K562 (cell line): Measurements from ENCODE around the gene RALB. TPM values are rescaled to one million over a fixed set of nuclear protein-coding genes. Genes with fewer than 3 reads are reported as not detected.

Source experiments
- ARNT ChIP-seq, 2 experiments: fragments of 450-650 bp; IDR thresholded peaks; 2 replicates each; pipeline ENCODE4 v1.6.1; 2016; ENCODE audit warnings: mild to moderate bottlenecking in 1 of 2
- CCNT2 ChIP-seq: IDR thresholded peaks from 2 replicates; pipeline ENCODE4 v1.6.1; 2011; ENCODE audit warnings: borderline replicate concordance, low read depth, mild to moderate bottlenecking, moderate library complexity, mixed read lengths, low read length; ENCODE audit not compliant: insufficient read length; ENCODE audit errors: extremely low read depth
- CHAMP1 ChIP-seq: fragments of 450-650 bp; IDR thresholded peaks from 2 replicates; pipeline ENCODE4 v1.6.1; 2016; ENCODE audit warnings: mild to moderate bottlenecking
- CREB3 ChIP-seq: fragments of 450-650 bp; conservative IDR thresholded peaks from 2 replicates; pipeline ENCODE4 v1.6.1; 2016; ENCODE audit warnings: missing genetic modification characterization, low read depth, mild to moderate bottlenecking, missing compliant biosample characterization, moderate library complexity
- CTBP1 ChIP-seq: fragments of 450-650 bp; IDR thresholded peaks from 2 replicates; pipeline ENCODE4 v1.6.1; 2016; ENCODE audit warnings: borderline replicate concordance
- DNMT1 ChIP-seq: fragments of 450-650 bp; IDR thresholded peaks from 2 replicates; pipeline ENCODE4 v1.6.1; 2016; ENCODE audit warnings: antibody characterized with exemption, mild to moderate bottlenecking
- E2F4 ChIP-seq: sonication (generic); formaldehyde crosslinking; IDR thresholded peaks from 2 replicates; pipeline ENCODE4 v1.8.0; 2022; ENCODE audit warnings: mild to moderate bottlenecking, low read depth, missing genetic modification reagents
- EHMT2 ChIP-seq: fragments of 450-650 bp; IDR thresholded peaks from 2 replicates; pipeline ENCODE4 v1.6.1; 2018; ENCODE audit warnings: antibody characterized with exemption
- ELF2 ChIP-seq: fragments of 250-450 bp; sonication (Bioruptor Pico); IDR thresholded peaks from 2 replicates; pipeline ENCODE4 v1.5.0; 2021; ENCODE audit warnings: mild to moderate bottlenecking
- HOXB6 ChIP-seq: fragments of 250-450 bp; sonication (Bioruptor Pico); IDR thresholded peaks from 2 replicates; pipeline ENCODE4 v1.5.1; 2022; ENCODE audit warnings: mild to moderate bottlenecking, borderline replicate concordance
- IRF9 ChIP-seq: fragments of 450-650 bp; IDR thresholded peaks from 2 replicates; pipeline ENCODE4 v1.6.1; 2016; ENCODE audit warnings: missing biosample characterization, missing genetic modification characterization
- JUN ChIP-seq, 2 experiments: sonication (generic) in 1 of 2; formaldehyde crosslinking in 1 of 2; IDR thresholded peaks; 2 replicates each; pipeline versions ENCODE4 v1.6.1 to v1.8.0; 2012 to 2022; ENCODE audit warnings: borderline replicate concordance in 2 of 2, mild to moderate bottlenecking in 2 of 2, improper control_type of control experiment in 1 of 2, low read depth in 1 of 2, low read length in 1 of 2, missing genetic modification reagents in 1 of 2
- PTRF ChIP-seq: fragments of 450-650 bp; IDR thresholded peaks from 2 replicates; pipeline ENCODE4 v1.6.1; 2016; ENCODE audit warnings: mild to moderate bottlenecking, missing genetic modification characterization, missing compliant biosample characterization
- RBM25 ChIP-seq: fragments of 200-400 bp; formaldehyde crosslinking; IDR thresholded peaks from 2 replicates; pipeline ENCODE4 v1.6.1; 2018; ENCODE audit warnings: low read length, low read depth, moderate library complexity; ENCODE audit not compliant: severe bottlenecking
- RFX7 ChIP-seq: fragments of 250-450 bp; sonication (Bioruptor Pico); IDR thresholded peaks from 2 replicates; pipeline ENCODE4 v1.5.1; 2021; ENCODE audit warnings: mild to moderate bottlenecking
- SMAD2 ChIP-seq: fragments of 150-350 bp; IDR thresholded peaks from 2 replicates; pipeline ENCODE4 v1.6.1; 2014; ENCODE audit warnings: low read depth, mild to moderate bottlenecking, low read length
- TAF9B ChIP-seq: fragments of 450-650 bp; IDR thresholded peaks from 2 replicates; pipeline ENCODE4 v1.6.1; 2018; ENCODE audit warnings: mild to moderate bottlenecking; ENCODE audit not compliant: partially characterized antibody
- ZBTB5 ChIP-seq: fragments of 450-650 bp; IDR thresholded peaks from 2 replicates; pipeline ENCODE4 v1.6.1; 2017; ENCODE audit warnings: antibody characterized with exemption
- ZNF23 ChIP-seq: fragments of 250-450 bp; sonication (Bioruptor Pico); IDR thresholded peaks from 2 replicates; pipeline ENCODE4 v1.4.0; 2020; ENCODE audit warnings: mild to moderate bottlenecking
- ZNF239 ChIP-seq: fragments of 250-450 bp; sonication (Bioruptor Pico); IDR thresholded peaks from 2 replicates; pipeline ENCODE4 v1.4.0; 2020; ENCODE audit warnings: mild to moderate bottlenecking
- ZNF263 ChIP-seq: sonication (generic); formaldehyde crosslinking; IDR thresholded peaks from 2 replicates; pipeline ENCODE4 v1.8.0; 2022; ENCODE audit warnings: mild to moderate bottlenecking, missing genetic modification reagents, borderline replicate concordance
- ZNF584 ChIP-seq: fragments of 200-800 bp; sonication (Bioruptor generic); IDR thresholded peaks from 2 replicates; pipeline ENCODE4 v1.6.1; 2016; ENCODE audit warnings: low read depth, mild to moderate bottlenecking, missing genetic modification characterization, missing compliant biosample characterization
- polyA plus RNA-seq, 8 experiments: library from polyadenylated mRNA; depleted of rRNA in 4 of 8; stranded (reverse) in 5 of 8; unstranded in 3 of 8; fragments of >200 nt; fragmentation: Nextera tagmentation in 2 of 8; fragmentation: Illumina TruSeq in 1 of 8; extraction: Ambion mirVana in 2 of 8; extraction: Trizol in 1 of 8; gene quantifications; 2 replicates each; pipeline versions ENCODE4 v1.2.1 to v1.2.3, GENCODE V29; 2011 to 2014; ENCODE audit warnings: inconsistent platforms in 1 of 8, missing spikeins in 1 of 8
- total RNA-seq, 7 experiments: library from RNA; depleted of rRNA in 6 of 7; stranded (reverse); fragments of >200 nt in 6 of 7; fragmentation: Illumina TruSeq in 2 of 7; extraction: Trizol in 2 of 7; gene quantifications; 2 replicates each; pipeline versions ENCODE4 v1.2.1 to v1.2.3, GENCODE V29; 2011 to 2021; ENCODE audit warnings: low replicate concordance in 1 of 7

Gene RALB
- total and polyA plus RNA-seq, 9 of the 15 experiments (the other 6 are each of a cell fraction or from before 2014, with no cell fraction given) = 14.8 to 65.6 (median 38.4) TPM

- TF ChIP-seq ZNF239 (no peak), TAF9B (no peak), ZNF584 (CRISPR knock-in tag) (no peak), SMAD2 (no peak), IRF9 (no peak), CREB3 (tag) (no peak), ELF2 (no peak), DNMT1 (no peak), CHAMP1 (no peak), PTRF (tag) (no peak), CTBP1 (no peak), RBM25 (no peak), E2F4 (CRISPR knock-in tag) (no peak), ZNF23 (CRISPR knock-in tag) (no peak), CCNT2 (no peak), JUN (IDR thresholded peaks at IDR 0.05; ENCODE audit: borderline replicate concordance, low read depth, low read length) (no peak), JUN (CRISPR knock-in tag; IDR thresholded peaks at IDR 0.05; ENCODE audit: borderline replicate concordance) (no peak), ARNT (IDR thresholded peaks at IDR 0.05) (no peak), HOXB6 (CRISPR knock-in tag) (no peak), EHMT2 (peak; percentile 16; the same call in 1 of the 2 replicates), ZBTB5 (no peak), RFX7 (CRISPR knock-in tag) (no peak), ZNF263 (peak; percentile 14; the same call in 1 of the 2 replicates)
Measured at GRCh38 chr2:120251880-120252224, 800 bp upstream of the RALB start (continued).
